Glutamatergic neuron (in vitro differentiated cells): ENCODE measurements around the gene PRR3. TPM values are rescaled to one million over a fixed set of nuclear protein-coding genes. Genes with fewer than 3 reads are reported as not detected.

ENCODE experiments used
- DNase-seq: peaks from one replicate; pipeline ENCODE4 v3.0.0; 2022
- H3K27ac Mint-ChIP-seq: one replicate; pipeline ENCODE4 v1.8.0; 2020; ENCODE audit warnings: mild to moderate bottlenecking, mixed read lengths, inconsistent platforms; ENCODE audit not compliant: unreplicated experiment
- H3K27me3 Mint-ChIP-seq: one replicate; pipeline ENCODE4 v1.8.0; 2020; ENCODE audit warnings: mild to moderate bottlenecking, moderate library complexity, mixed read lengths, inconsistent platforms; ENCODE audit not compliant: unreplicated experiment
- H3K36me3 Mint-ChIP-seq: one replicate; pipeline ENCODE4 v1.8.0; 2020; ENCODE audit warnings: mild to moderate bottlenecking, mixed read lengths, inconsistent platforms; ENCODE audit not compliant: unreplicated experiment
- H3K4me1 Mint-ChIP-seq: one replicate; pipeline ENCODE4 v1.8.0; 2020; ENCODE audit warnings: mild to moderate bottlenecking, low read depth, mixed read lengths, inconsistent platforms; ENCODE audit not compliant: unreplicated experiment
- H3K4me3 Mint-ChIP-seq: one replicate; pipeline ENCODE4 v1.8.0; 2020; ENCODE audit warnings: mild to moderate bottlenecking, mixed read lengths, inconsistent platforms; ENCODE audit not compliant: unreplicated experiment
- H3K9me3 Mint-ChIP-seq: one replicate; pipeline ENCODE4 v1.8.0; 2020; ENCODE audit warnings: mild to moderate bottlenecking, moderate library complexity, mixed read lengths, inconsistent platforms; ENCODE audit not compliant: unreplicated experiment
- total RNA-seq: library from RNA; stranded (reverse); fragmentation: NEBNext Ultra II Directional; extraction: Animal tissue kit (Norgen Biotek cat#: 25700); gene quantifications from one replicate; pipeline ENCODE4 v1.2.1, GENCODE V29; 2021; ENCODE audit not compliant: unreplicated experiment
- TF ChIP-seq, protein P1 (sequence below): fragments of 200-600 bp; sonication (generic); IDR thresholded peaks from one replicate; pipeline ENCODE4 v1.5.0; 2021; ENCODE audit not compliant: partially characterized antibody, unreplicated experiment

Gene PRR3
- total RNA-seq, 1 donor from 2014 or later = 34.7 TPM

GRCh38 chr6:30600451-30600961 is 43.4 kb downstream of the PRR3 start:
- no peak overlapping the region for H3K4me3 Mint-ChIP-seq
- DNase-seq = no peak
- TF ChIP-seq, protein P1, sequence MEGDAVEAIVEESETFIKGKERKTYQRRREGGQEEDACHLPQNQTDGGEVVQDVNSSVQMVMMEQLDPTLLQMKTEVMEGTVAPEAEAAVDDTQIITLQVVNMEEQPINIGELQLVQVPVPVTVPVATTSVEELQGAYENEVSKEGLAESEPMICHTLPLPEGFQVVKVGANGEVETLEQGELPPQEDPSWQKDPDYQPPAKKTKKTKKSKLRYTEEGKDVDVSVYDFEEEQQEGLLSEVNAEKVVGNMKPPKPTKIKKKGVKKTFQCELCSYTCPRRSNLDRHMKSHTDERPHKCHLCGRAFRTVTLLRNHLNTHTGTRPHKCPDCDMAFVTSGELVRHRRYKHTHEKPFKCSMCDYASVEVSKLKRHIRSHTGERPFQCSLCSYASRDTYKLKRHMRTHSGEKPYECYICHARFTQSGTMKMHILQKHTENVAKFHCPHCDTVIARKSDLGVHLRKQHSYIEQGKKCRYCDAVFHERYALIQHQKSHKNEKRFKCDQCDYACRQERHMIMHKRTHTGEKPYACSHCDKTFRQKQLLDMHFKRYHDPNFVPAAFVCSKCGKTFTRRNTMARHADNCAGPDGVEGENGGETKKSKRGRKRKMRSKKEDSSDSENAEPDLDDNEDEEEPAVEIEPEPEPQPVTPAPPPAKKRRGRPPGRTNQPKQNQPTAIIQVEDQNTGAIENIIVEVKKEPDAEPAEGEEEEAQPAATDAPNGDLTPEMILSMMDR = no peak
- H3K9me3 Mint-ChIP-seq = peaks cover 10% of the 10 kb centered on the region
- no peak overlapping the region for H3K27ac Mint-ChIP-seq
- H3K4me1 Mint-ChIP-seq = peaks cover 4% of the 10 kb centered on the region
- peaks cover 8% of the 10 kb centered on the region for H3K36me3 Mint-ChIP-seq
- peaks cover 9% of the 10 kb centered on the region for H3K27me3 Mint-ChIP-seq

GRCh38 chr6:30601436-30601814 is 44.3 kb downstream of the PRR3 start:
- Mint-ChIP-seq H3K4me1 (peaks cover 4% of the 10 kb centered on the region), H3K27ac (no peak overlapping the region), H3K27me3 (peaks cover 9% of the 10 kb centered on the region), H3K9me3 (peaks cover 10% of the 10 kb centered on the region), H3K4me3 (no peak overlapping the region), H3K36me3 (peaks cover 8% of the 10 kb centered on the region)
- DNase-seq = no peak
- TF ChIP-seq, protein P1 = no peak

DNA sequence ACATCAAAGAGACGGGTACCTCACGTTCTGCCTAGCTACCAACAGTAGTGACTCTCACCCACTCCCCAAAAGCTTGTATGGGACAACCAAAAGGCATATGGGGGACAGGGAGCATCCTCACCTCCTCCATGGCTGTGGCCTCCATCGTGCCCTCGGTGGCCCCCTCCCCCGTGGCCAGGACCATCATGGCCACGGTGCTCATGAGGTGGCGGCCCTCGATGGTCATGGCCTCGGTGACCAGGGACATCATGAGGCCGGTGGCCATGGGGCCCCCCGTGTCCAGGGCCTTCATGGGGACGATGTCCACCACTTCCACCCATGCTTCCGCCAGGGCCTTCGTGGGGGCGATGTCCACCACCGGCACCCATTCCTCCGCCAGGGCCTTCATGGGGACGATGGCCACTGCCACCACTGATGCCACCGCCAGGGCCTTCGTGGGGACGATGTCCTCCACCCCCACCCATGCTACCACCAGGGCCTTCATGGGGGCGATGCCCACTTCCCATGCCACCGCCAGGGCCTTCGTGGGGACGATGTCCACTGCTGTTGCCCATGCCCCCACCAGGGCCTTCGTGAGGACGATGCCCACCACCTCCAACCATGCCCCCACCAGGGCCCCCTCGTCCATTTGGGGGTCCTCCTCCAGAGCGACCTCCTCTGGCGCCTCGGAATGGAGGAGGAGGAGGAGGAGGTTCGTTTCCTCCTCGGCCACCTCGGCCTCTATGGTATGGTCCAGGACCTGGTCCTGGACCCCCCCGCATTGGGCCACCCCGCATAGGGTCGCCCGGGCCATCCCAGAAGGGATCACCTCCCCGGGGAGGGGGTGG is 44.9 kb downstream of the PRR3 start:
- Mint-ChIP-seq H3K27ac (no peak overlapping the region), H3K4me1 (peaks cover 4% of the 10 kb centered on the region), H3K9me3 (peaks cover 10% of the 10 kb centered on the region), H3K36me3 (peaks cover 8% of the 10 kb centered on the region), H3K27me3 (peaks cover 9% of the 10 kb centered on the region), H3K4me3 (no peak overlapping the region)
- DNase-seq = no peak
- TF ChIP-seq, protein P1 = no peak

GRCh38 chr6:30603961-30604360 is 46.9 kb downstream of the PRR3 start:
- H3K4me1 Mint-ChIP-seq = peaks cover 4% of the 10 kb centered on the region
- H3K4me3 Mint-ChIP-seq = no peak overlapping the region
- TF ChIP-seq, protein P1 = no peak
- peak overlapping the region; percentile 49 for H3K27ac Mint-ChIP-seq
- peaks cover 8% of the 10 kb centered on the region for H3K36me3 Mint-ChIP-seq
- H3K9me3 Mint-ChIP-seq = peaks cover 10% of the 10 kb centered on the region
- DNase-seq = no peak
- peaks cover 5% of the 10 kb centered on the region for H3K27me3 Mint-ChIP-seq

DNA sequence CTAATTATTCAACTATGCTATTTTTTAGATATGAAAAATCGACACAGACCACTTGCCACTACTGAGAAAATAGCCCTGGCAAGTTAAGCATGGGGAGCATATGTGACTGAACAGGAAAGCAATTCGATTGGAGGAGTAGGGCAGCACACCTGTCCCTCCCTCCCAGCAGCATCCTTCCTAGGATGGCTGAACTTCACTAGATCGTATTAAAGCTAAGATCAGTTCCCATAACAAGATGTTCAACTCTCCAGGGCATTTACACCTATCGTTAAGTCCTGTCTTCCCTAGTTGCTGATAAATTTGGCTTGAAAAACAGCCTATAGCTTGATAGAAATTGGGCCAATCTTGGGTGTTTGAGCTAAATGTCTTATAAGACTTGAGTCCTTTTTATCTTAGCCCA is 53.0 kb downstream of the PRR3 start:
- H3K9me3 Mint-ChIP-seq = peaks cover 5% of the 10 kb centered on the region
- no peak for DNase-seq
- H3K27ac Mint-ChIP-seq = peak overlapping the region; percentile 24
- peaks cover 2% of the 10 kb centered on the region for H3K27me3 Mint-ChIP-seq
- TF ChIP-seq, protein P1 = no peak
- H3K4me3 Mint-ChIP-seq = no peak overlapping the region
- no peaks in the 10 kb centered on the region for H3K36me3 Mint-ChIP-seq
- H3K4me1 Mint-ChIP-seq = peaks cover 28% of the 10 kb centered on the region
